Left lung (tissue), 10 donors: ENCODE data around the gene FMNL1. TPM values are rescaled to one million over a fixed set of nuclear protein-coding genes. Genes with fewer than 3 reads are reported as not detected.

ENCODE experiments used
- ATAC-seq: fragments of 200-7000 bp; cut with Tn5 transposase; one replicate; pipeline ENCODE4 v1.9.1; 2020; ENCODE audit warnings: moderate library complexity
- DNase-seq, 4 donors: peaks; one replicate each; pipeline ENCODE4 v3.0.0-alpha.2; 2013 to 2020
- H3K27ac ChIP-seq, 2 donors: fragments of 200-600 bp; sonication (generic) in 1 of 2; one replicate each; pipeline versions ENCODE4 v1.5.0 to v1.8.0; 2020 to 2021
- H3K27me3 ChIP-seq, 2 donors: fragments of 200-600 bp; sonication (generic) in 1 of 2; one replicate each; pipeline versions ENCODE4 v1.5.0 to v1.8.0; 2020 to 2021
- H3K36me3 ChIP-seq, 2 donors: fragments of 200-600 bp; sonication (generic) in 1 of 2; one replicate each; pipeline versions ENCODE4 v1.5.0 to v1.8.0; 2020 to 2021
- H3K4me1 ChIP-seq, 2 donors: fragments of 200-600 bp; one replicate each; pipeline ENCODE4 v1.8.0; 2021
- H3K4me3 ChIP-seq, 2 donors: fragments of 200-600 bp; sonication (generic) in 1 of 2; one replicate each; pipeline versions ENCODE4 v1.5.0 to v1.8.0; 2020 to 2021; ENCODE audit warnings: mild to moderate bottlenecking in 1 of 2
- H3K9me3 ChIP-seq, 2 donors: fragments of 200-600 bp; sonication (generic) in 1 of 2; one replicate each; pipeline versions ENCODE4 v1.5.0 to v1.8.0; 2020 to 2021
- CTCF ChIP-seq, 2 donors: fragments of 200-600 bp; sonication (generic) in 1 of 2; IDR thresholded peaks; one replicate each; pipeline versions ENCODE4 v1.5.0 to v1.8.0; 2021; ENCODE audit warnings: antibody characterized with exemption in 2 of 2
- intact Hi-C, 2 donors: fragments of 100-400 bp; cut with DNase I; formaldehyde crosslinking; loops; one replicate each; pipeline versions ENCODE4 v1.11.2 to v1.14.2; 2022
- polyA plus RNA-seq, 6 donors: library from polyadenylated mRNA; unstranded; fragments of 120-200 nt; gene quantifications; one replicate each; pipeline ENCODE4 v1.2.1, GENCODE V29; 2013; ENCODE audit not compliant: insufficient read length in 6 of 6
- total RNA-seq, 2 donors: library from RNA; stranded (reverse); fragmentation: NEBNext Ultra II Directional; extraction: Animal tissue kit (Norgen Biotek cat#: 25700); gene quantifications; one replicate each; pipeline ENCODE4 v1.2.1, GENCODE V29; 2021
- donor health status: DM: no; HTN: yes; CAD: no.
- donor health status: DM: no; HTN: no; CAD: no.

The FMNL1 gene
- total and polyA plus RNA-seq, 8 donors, result 6.9 to 118 (median 9.2) TPM

GRCh38 chr17:45255358-45255757 is 33.7 kb downstream of the FMNL1 start:
- H3K27ac ChIP-seq, result no peak overlapping the region
- no peak for TF ChIP-seq CTCF (IDR thresholded peaks at IDR 0.05)
- peaks cover 0 to 6% of the 10 kb centered on the region in 2 donors for H3K36me3 ChIP-seq
- H3K9me3 ChIP-seq, result no peaks in the 10 kb centered on the region
- ATAC-seq (no peak), DNase-seq (peak in 1 of 4 donors; percentile 70)
- H3K4me3 ChIP-seq, result no peak overlapping the region
- H3K27me3 ChIP-seq, result no peaks in the 10 kb centered on the region
- peaks cover 0 to 22% of the 10 kb centered on the region in 2 donors for H3K4me1 ChIP-seq
- intact Hi-C loops, result no loop called here

- intact Hi-C loops, result no loop called here
- ATAC-seq (peak; percentile 55), DNase-seq (peak in 1 of 4 donors; percentile 50)
- Histone ChIP-seq H3K27me3 (no peaks in the 10 kb centered on the region), H3K36me3 (no peaks in the 10 kb centered on the region), H3K27ac (no peak overlapping the region), H3K4me1 (peaks cover 0 to 25% of the 10 kb centered on the region in 2 donors), H3K4me3 (no peak overlapping the region), H3K9me3 (no peaks in the 10 kb centered on the region)
- TF ChIP-seq CTCF (IDR thresholded peaks at IDR 0.05), result no peak
Observed at GRCh38 chr17:45256114-45256966, 34.7 kb downstream of the FMNL1 start.

- intact Hi-C loops, result no loop called here
- no peak overlapping the region for H3K4me3 ChIP-seq
- H3K27ac ChIP-seq, result no peak overlapping the region
- TF ChIP-seq CTCF (IDR thresholded peaks at IDR 0.05), result no peak
- peaks cover 0 to 30% of the 10 kb centered on the region in 2 donors for H3K4me1 ChIP-seq
- H3K27me3 ChIP-seq, result no peaks in the 10 kb centered on the region
- no peaks in the 10 kb centered on the region for H3K9me3 ChIP-seq
- peak in 1 of 4 donors; percentile 48 for DNase-seq
- no peaks in the 10 kb centered on the region for H3K36me3 ChIP-seq
- no peak for ATAC-seq
Observed at GRCh38 chr17:45257115-45257514, 35.4 kb downstream of the FMNL1 start.

- intact Hi-C loops, result no loop called here
- TF ChIP-seq CTCF (IDR thresholded peaks at IDR 0.05), result no peak
- no peak for ATAC-seq
- Histone ChIP-seq H3K27me3 (no peaks in the 10 kb centered on the region), H3K4me1 (peaks cover 6 to 32% of the 10 kb centered on the region in 2 donors), H3K4me3 (no peak overlapping the region), H3K36me3 (peaks cover 0 to 10% of the 10 kb centered on the region in 2 donors), H3K27ac (no peak overlapping the region), H3K9me3 (no peaks in the 10 kb centered on the region)
- no peak for DNase-seq
Observed at GRCh38 chr17:45258981-45259380, 37.3 kb downstream of the FMNL1 start.

DNA sequence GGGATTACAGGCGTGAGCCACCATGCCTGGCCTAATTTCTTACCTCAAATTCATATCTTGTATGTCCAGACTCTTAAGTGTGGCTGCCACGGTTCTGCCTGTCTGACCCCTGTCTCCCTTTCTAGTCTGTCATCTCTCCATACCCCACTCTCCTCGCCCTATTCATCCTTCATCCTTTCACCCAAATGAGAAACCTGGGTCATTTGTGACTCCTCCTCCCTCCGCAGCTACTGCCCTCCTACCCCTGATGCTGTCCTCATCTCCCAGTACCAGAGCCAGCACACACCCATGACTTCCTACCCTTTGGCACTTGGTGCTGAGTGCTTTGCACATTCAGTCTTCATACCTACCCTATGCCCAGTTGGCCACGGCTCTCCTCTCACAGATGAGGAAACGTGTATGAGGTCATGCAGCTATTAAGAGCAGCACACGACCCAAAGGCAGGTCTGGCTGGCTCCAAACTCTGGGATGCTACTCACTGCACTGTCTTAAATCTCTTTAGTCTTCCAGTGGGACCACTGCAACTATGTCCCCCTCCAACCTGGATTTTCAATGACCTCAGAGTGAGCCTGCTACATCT is 38.6 kb downstream of the FMNL1 start:
- DNase-seq (no peak), ATAC-seq (no peak)
- Histone ChIP-seq H3K9me3 (no peaks in the 10 kb centered on the region), H3K27me3 (no peaks in the 10 kb centered on the region), H3K4me3 (no peak overlapping the region), H3K27ac (no peak overlapping the region), H3K4me1 (peaks cover 6 to 32% of the 10 kb centered on the region in 2 donors), H3K36me3 (peaks cover 0 to 23% of the 10 kb centered on the region in 2 donors)
- TF ChIP-seq CTCF (IDR thresholded peaks at IDR 0.05), result no peak
- intact Hi-C loops, result no loop called here
